ENCODE data around the gene CPSF2. TPM values are rescaled to one million over a fixed set of nuclear protein-coding genes. Genes with fewer than 3 reads are reported as not detected.

Gene CPSF2
- total and polyA plus RNA-seq, 2 experiments from 2014 or later, result 23.3 to 39.6 TPM

- no peak for TF ChIP-seq CTCF (IDR thresholded peaks at IDR 0.05; ENCODE audit: poor library complexity)
- TF ChIP-seq EZH2 (IDR thresholded peaks at IDR 0.05; ENCODE audit: borderline replicate concordance), result no peak
- no peak for TF ChIP-seq EZH2phosphoT487 (IDR thresholded peaks at IDR 0.05; ENCODE audit: low read depth, severe bottlenecking, unreplicated experiment)
- H3K79me2 ChIP-seq, result no peaks in the 10 kb centered on the region
- H3K9me2 ChIP-seq (replicated peaks; ENCODE audit: insufficient read depth), result no peaks in the 10 kb centered on the region
- no peaks in the 10 kb centered on the region for H3K9me3 ChIP-seq (ENCODE audit: low read depth)
- DNase-seq (ENCODE audit: low spot score), result no peak
- H4K20me1 ChIP-seq (ENCODE audit: insufficient read depth, poor library complexity, severe bottlenecking), result no peaks in the 10 kb centered on the region
- no peak overlapping the region for H2AFZ ChIP-seq
- 54% methylated on average over 6 of the region's 6 CpGs for WGBS (ENCODE audit: low lambda C conversion rate, missing lambda C conversion rate)
- H3K4me2 ChIP-seq, result no peak overlapping the region
- no peak overlapping the region for H3K27ac ChIP-seq
- no peaks in the 10 kb centered on the region for H3K4me1 ChIP-seq (ENCODE audit: insufficient read depth)
- no peaks in the 10 kb centered on the region for H3K36me3 ChIP-seq (replicated peaks; ENCODE audit: insufficient read depth, low read depth)
- no peak overlapping the region for H3K4me3 ChIP-seq
- peaks cover 8% of the 10 kb centered on the region for H3K27me3 ChIP-seq
Measured at GRCh38 chr14:92199763-92200162, 78.0 kb downstream of the CPSF2 start.

GRCh38 chr14:92203116-92203515, 81.3 kb downstream of the CPSF2 start:
- Histone ChIP-seq H3K27me3 (peaks cover 8% of the 10 kb centered on the region), H3K79me2 (no peaks in the 10 kb centered on the region), H3K9me2 (replicated peaks; ENCODE audit: insufficient read depth) (no peaks in the 10 kb centered on the region), H3K36me3 (replicated peaks; ENCODE audit: insufficient read depth, low read depth) (no peaks in the 10 kb centered on the region), H3K27ac (no peak overlapping the region), H3K4me1 (ENCODE audit: insufficient read depth) (no peaks in the 10 kb centered on the region), H2AFZ (no peak overlapping the region), H4K20me1 (ENCODE audit: insufficient read depth, poor library complexity, severe bottlenecking) (no peaks in the 10 kb centered on the region), H3K4me2 (no peak overlapping the region), H3K4me3 (no peak overlapping the region), H3K9me3 (ENCODE audit: low read depth) (no peaks in the 10 kb centered on the region)
- no peak for DNase-seq (ENCODE audit: low spot score)
- 86% methylated on average over 7 of the region's 7 CpGs for WGBS (ENCODE audit: low lambda C conversion rate, missing lambda C conversion rate)
- TF ChIP-seq EZH2 (IDR thresholded peaks at IDR 0.05; ENCODE audit: borderline replicate concordance) (no peak), CTCF (IDR thresholded peaks at IDR 0.05; ENCODE audit: poor library complexity) (no peak), EZH2phosphoT487 (IDR thresholded peaks at IDR 0.05; ENCODE audit: low read depth, severe bottlenecking, unreplicated experiment) (no peak)

- 89% methylated on average over 2 of the region's 2 CpGs for WGBS (ENCODE audit: low lambda C conversion rate, missing lambda C conversion rate)
- Histone ChIP-seq H3K4me2 (no peak overlapping the region), H3K27ac (no peak overlapping the region), H3K27me3 (peaks cover 4% of the 10 kb centered on the region), H3K4me3 (no peak overlapping the region), H3K36me3 (replicated peaks; ENCODE audit: insufficient read depth, low read depth) (no peaks in the 10 kb centered on the region), H4K20me1 (ENCODE audit: insufficient read depth, poor library complexity, severe bottlenecking) (no peaks in the 10 kb centered on the region), H2AFZ (no peak overlapping the region), H3K4me1 (ENCODE audit: insufficient read depth) (no peaks in the 10 kb centered on the region), H3K9me3 (ENCODE audit: low read depth) (no peaks in the 10 kb centered on the region), H3K79me2 (no peaks in the 10 kb centered on the region), H3K9me2 (replicated peaks; ENCODE audit: insufficient read depth) (no peaks in the 10 kb centered on the region)
- no peak for TF ChIP-seq CTCF (IDR thresholded peaks at IDR 0.05; ENCODE audit: poor library complexity)
- no peak for TF ChIP-seq EZH2phosphoT487 (IDR thresholded peaks at IDR 0.05; ENCODE audit: low read depth, severe bottlenecking, unreplicated experiment)
- TF ChIP-seq EZH2 (IDR thresholded peaks at IDR 0.05; ENCODE audit: borderline replicate concordance), result no peak
- DNase-seq (ENCODE audit: low spot score), result no peak
Measured at GRCh38 chr14:92204792-92205191, 83.0 kb downstream of the CPSF2 start.
